Stimulated activated CD8-positive, alpha-beta memory T cell treated with anti-CD3 and anti-CD28 coated beads, Interleukin-12 subunit alpha, Interleukin-12 subunit beta, amount 100 ng/mL, for 24 hours (primary cell): Measurements from ENCODE around the gene STARD13.

Experiments
- DNase-seq: peaks from one replicate; pipeline ENCODE4 v3.0.0-alpha.2; 2020; ENCODE audit errors: extremely low read depth

The STARD13 gene

DNA sequence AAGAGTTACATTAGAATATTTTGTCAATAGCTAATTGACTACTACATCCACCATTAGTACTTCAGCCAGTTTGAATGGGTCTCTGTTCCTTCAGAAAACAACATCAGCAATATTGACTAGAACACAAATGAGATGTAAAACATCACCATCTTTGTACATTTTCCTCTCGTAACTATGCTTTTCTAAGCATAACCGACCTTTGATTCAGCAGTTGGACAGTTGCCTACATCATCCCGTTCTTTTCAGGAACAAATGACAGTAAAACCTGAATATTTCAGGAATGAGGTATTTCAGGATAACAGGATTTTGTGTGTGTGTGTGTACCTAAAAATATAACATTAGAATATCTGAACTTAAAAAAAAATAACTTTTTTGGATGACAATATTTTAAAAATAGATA lies 60.9 kb downstream of the STARD13 start:
- no peak for DNase-seq

DNA sequence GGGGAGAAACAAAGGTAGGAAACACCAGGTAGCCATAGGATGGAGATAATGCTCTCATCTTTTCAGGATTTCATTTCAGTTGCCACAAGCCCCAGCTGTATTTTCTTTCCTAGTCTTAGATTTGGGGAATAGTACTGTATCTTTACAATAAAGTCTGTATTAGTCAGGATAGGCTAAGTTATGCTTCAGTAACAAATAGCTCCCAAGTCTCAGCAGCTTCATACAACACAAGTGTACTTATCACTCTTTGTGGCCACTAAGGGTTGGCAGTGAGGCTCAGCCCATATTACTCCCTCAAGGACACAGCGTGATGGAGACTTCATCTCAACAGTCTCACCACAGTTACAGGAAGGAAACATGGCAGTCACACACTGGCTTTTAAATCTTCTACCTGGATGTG lies 61.4 kb downstream of the STARD13 start:
- no peak for DNase-seq

GRCh38 chr13:33219926-33220325 lies 65.6 kb downstream of the STARD13 start:
- no peak for DNase-seq

GRCh38 chr13:33218426-33218825 lies 67.1 kb downstream of the STARD13 start:
- DNase-seq: no peak

DNA sequence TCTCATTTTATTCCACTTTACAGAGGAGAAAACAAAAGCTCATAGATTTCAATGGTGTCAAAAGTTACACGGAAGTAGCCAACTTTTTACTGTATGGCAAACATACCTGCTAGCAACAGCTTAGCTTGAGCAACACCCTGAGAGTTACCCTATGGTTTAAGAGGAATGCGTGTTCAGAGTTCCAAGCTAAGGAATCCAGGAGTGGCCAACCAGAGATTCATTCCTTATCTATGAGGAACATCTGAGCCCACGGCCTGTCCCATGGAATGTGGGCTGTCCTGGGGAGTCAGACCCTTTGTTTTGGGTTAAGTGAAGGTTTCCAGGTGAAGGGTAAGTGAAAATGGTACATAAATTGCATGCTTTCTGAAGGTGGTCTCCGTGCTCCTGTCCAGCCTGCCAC lies 67.5 kb downstream of the STARD13 start:
- no peak for DNase-seq

- no peak for DNase-seq
Observed at GRCh38 chr13:33217256-33217655, 68.3 kb downstream of the STARD13 start.

DNA sequence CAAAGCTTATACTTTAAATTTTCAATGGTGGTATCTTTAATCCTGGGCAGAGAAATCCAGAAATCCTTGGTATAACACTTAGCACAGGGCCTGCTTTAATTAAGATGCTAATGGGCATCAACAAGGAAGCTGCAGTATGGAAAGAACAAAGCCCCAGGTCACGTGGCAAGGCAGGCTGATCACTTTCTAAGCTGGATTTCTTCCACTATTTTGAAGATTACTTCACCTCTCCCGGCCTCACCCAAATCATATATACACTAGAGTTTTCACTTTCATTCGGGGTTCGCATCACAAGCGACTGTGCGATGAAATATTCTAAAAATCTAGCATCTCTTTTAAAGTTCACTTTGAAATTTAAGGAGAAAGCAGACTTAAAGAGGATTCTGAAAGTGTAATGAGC lies 71.8 kb downstream of the STARD13 start:
- DNase-seq: no peak

- no peak for DNase-seq
Observed at GRCh38 chr13:33213024-33213768, 72.4 kb downstream of the STARD13 start.

GRCh38 chr13:33212396-33212795 lies 73.2 kb downstream of the STARD13 start:
- DNase-seq: no peak

GRCh38 chr13:33210090-33210489 lies 75.5 kb downstream of the STARD13 start:
- DNase-seq: no peak

DNA sequence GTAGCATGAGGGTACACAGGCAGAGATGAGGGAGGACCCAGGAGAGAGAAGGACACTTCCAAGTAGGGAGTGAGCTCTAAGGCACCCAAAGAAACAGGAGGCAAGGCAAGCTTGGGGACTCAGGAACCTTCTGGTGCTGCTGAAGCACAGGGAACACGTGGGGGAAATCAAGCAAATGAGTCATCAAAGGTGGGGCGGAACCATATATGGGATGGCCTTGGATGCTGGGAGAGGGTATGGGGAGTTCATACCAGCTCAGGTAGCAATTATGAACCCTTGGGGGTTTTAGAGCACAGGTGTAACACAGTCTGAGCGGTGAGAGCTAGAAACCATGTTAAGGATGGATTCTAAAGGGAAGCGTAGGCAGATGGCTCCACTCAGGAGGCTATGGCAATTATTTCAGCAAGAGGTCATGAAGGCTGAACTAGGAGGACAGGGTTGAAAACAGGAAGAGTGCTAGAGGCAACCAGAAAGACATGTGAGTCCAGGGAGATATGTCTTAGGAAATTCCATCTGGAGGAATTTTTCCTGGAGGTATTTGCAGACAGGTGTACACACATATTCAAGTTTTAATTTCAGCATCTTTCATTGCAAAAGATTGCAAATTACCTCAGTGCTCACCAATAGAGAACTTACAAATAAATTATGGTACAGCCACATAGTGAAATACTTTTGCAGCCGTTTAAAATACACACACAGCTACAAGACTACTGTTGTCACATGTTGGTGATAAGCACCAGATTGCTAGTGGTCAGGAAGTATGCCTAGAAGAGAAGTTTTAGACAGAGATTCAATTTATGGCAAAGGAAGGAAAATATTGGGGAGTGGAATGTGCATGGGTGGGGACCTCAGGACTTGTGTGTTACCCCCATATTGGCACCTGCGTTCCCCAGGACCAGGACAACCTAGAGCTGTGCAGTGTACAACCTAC lies 77.0 kb downstream of the STARD13 start:
- no peak for DNase-seq

GRCh38 chr13:33207615-33207961 lies 78.0 kb downstream of the STARD13 start:
- DNase-seq: no peak

- DNase-seq: no peak
Observed at GRCh38 chr13:33206945-33207614, 78.5 kb downstream of the STARD13 start.

GRCh38 chr13:33206425-33206824 lies 79.1 kb downstream of the STARD13 start:
- DNase-seq: no peak

DNA sequence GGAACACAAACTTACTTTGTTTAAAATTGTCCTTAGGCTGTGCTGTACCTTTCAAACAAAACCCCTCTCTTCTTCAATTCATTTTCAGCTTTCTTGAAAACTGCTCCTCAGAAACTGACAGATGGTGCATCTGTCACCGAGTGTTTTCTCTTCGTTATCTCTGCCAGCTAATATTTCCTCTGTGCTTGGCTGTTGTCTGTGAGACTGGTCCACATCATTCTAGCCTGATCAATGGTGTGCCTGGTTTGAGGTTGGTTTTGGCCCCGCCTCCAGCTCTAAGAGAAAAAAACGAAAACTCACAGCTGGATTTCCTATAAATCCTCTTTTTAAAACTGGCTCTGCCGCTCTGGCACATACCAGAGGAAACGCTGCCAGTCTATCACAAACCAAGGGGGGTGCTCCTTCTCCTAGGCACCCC lies 79.7 kb downstream of the STARD13 start:
- no peak for DNase-seq

GRCh38 chr13:33205224-33205623 lies 80.3 kb downstream of the STARD13 start:
- DNase-seq: no peak

DNA sequence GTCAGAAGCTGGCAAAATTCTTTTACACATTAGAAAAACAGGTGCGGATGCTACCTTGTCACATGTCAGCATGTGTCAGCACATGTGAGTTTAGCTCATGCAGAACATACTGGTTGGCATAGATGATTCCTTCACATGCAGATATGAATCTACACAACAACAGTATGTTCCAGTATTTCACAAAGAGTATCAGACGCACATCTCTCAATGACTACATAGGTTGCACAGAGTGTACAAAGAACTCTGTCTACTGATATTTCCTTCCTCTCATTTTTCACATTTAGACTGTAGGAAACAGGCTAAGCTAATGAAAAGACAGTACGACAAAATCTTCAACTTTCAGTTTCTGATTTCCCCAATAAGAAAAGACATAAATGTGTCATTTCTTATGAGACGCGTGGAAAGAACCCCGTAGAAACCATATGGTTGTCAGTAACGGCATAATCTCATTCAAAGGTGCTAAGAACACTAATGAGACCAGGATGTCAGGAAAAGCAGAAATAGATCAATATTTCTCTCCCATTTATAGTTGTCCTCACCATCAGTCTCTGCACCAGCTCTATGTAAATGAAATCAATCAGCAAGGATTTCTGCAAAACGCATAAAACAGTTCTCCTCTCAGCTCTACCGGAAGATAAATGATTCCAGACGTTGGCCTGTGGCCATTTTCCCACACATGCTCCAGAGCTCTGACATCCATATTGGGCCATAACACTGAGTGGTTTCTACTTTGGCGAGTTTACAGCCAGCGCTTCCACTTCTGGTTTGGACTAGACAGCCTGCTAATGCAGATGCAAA lies 81.2 kb downstream of the STARD13 start:
- DNase-seq: no peak

DNA sequence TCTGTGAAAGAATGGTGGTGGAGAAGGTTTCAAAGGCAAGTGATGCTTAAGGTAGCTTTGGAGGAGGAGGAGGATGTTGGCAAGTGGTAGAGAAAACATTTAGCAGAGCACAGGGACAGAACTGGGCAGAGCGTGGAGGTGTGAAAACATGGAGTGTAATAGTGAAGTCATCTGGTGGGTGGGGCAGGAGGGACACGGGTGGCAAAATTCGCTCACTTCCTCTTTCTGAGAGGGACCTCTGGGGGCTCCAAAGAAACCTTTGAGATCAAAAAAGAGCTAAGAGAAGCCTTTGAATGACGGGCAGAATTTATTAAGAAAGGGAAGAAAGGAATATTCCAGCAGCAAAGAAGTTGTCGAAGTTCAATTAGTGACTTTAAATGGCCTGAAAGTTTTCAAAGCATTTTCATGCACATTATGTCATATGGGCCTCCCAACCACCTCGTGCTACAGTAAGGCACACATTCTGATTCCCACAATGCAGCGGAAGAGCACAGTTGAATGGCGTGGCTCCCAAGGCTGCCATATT lies 82.8 kb downstream of the STARD13 start:
- no peak for DNase-seq

DNA sequence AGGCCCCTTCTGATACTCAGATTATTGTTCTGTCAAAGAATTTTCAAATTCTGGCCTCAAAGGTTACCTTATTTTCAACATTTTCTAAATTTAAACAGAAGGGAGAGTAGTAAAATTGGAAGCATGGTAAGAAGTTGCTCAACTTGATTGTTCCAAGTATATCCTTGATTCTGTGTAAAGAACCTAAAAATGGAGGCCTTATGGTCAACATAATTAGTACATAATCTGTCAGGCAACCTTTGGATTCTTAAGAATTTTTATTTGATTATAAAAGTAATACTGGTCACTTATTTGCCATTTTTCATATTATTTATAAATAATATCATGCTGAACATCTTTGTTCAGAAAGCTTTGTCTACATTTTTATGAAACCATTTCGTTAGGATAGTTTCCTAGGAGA lies 83.9 kb downstream of the STARD13 start:
- no peak for DNase-seq

- no peak for DNase-seq
Observed at GRCh38 chr13:33199289-33199850, 86.2 kb downstream of the STARD13 start.

GRCh38 chr13:33197541-33197971 lies 88.0 kb downstream of the STARD13 start:
- DNase-seq: no peak
